GM21786 (cell line): Measurements from ENCODE around the gene PDE4D.

ENCODE experiments used
- ATAC-seq: cut with Tn5 transposase; IDR thresholded peaks from one replicate; pipeline ENCODE4 v1.9.1; 2021; ENCODE audit not compliant: unreplicated experiment

The PDE4D gene

DNA sequence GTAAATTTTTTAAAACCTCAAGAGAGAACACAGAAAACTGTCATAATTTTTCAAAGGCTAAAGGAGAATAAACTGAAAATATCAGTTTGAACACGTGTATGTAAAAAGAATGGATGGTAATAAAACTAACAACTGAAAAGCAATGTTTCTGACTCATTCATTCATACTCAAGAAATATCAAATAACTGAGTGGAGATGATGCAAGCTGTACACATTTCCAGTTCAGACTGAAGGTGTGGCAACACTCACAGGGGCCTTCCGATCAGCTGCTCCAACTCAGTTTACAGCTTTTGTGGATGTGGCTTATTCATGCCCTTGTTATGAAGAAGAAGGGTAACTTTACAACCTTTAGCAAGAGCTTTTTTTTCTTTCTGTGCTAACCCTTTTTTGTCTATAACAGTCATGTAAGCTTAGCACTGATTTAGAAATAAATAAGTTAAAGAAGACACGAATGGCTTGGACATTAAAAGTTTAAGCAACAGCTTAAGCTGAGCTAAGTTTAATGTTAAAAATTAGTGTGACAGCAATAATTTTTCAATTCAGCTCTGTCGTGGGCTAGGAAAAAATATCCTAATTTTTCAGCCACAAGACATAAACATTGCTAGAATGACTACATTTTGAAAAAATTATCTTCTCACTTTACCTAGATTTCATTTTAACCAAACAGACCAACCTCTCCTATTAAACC, 857.1 kb downstream of the PDE4D start:
- no peak for ATAC-seq

DNA sequence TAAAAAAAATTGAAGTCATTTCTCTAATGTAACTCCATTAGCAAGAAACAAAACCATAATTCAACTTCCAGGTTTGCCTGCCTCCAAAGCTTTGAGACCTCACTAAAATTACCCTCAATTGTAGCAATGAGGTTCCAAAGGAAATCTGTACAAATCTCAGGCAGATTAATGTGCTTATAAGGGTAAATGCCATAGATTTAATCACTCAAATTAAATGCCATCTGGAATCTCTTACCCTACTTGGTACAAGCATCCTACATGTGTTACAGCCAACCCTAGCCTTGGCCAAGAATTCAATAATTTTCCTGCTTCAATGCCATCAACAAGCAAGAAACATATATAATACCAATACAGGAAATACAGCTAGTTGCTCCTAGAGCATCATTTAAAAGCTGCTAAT, 857.8 kb downstream of the PDE4D start:
- no peak for ATAC-seq

DNA sequence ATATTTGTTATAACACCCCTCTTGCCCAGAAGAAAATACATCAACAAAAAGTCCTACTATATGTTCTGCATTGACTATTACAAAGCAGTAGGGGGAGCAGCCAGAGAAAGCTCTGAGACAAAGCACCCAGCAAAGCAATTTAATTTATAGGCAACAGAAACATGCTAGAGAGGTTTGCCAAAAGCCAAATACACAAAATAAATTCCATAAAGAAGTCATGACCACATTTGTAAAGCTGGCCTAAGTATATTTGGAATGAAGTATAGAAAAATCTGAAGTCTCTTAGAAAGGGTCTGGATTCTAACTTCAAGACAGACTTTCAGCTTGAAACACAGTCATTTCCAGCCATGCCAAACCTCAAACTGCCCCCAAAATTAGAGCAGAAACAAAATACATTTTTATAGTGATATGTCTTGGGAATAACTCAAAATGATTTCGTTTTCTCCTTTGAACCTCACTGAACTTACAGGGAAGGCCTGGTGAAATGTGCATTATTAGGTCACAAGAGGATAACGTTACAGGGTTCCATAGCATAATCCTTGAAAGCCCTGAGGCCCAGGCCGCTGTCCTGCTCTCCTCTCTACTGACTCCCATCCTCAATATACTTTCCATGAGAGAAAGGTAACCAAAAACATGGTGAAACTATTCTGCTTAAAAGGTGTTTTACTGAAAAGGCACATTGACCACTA, 858.9 kb downstream of the PDE4D start:
- peak; percentile 50 for ATAC-seq

DNA sequence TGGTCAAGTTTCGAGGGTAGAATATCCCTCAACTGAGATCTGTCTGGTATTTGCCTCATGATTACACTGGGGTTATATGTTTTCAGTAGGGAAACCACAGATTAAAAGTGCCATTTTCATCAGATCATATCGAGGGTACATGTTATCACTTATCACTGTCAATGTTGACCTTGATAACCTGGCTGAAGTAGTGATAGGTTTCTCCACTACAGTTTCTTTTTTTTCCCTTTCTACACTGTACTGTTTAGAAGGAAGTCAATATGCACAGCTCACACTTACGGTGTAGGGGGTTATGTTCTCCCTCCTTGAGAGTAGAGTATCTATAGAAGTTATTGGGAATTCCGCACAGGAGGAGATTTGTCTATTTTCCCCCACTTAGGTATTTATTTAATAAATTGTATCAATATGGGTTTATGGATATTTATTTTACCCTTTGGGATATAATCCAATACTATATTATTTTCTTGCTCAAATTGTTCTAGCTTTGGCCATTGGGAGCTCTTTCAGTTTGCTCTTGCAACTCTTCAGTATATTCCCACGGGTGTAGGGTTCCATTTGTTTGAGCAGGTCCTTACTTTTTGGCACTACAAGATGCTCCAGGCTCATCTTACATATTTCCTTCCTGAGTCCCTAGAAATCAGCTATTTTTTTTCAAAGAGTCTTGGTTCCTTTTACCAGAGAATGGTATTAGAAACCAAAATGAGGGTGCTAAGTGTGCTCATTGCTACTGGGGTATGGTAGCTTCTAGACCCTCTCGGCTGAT, 866.2 kb downstream of the PDE4D start:
- ATAC-seq: no peak

DNA sequence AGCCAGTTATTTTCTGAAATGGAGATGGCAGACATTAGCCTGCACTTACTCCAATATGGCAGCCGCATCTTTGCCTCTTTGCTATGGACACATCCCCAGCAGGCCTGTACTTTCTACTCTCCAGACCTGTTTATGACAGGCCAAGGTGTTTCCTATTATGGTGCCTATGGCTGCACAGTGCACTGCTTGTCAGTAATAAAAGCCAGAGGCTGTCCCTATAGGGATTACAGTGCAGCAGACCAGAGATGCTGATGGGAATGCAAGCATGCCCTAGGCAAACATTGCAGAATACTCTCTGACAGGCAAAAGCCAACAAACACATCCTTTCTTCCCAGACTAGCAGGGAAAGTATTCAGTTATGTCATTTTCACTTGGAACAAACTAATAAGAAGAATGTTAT, 867.8 kb downstream of the PDE4D start:
- ATAC-seq: no peak

DNA sequence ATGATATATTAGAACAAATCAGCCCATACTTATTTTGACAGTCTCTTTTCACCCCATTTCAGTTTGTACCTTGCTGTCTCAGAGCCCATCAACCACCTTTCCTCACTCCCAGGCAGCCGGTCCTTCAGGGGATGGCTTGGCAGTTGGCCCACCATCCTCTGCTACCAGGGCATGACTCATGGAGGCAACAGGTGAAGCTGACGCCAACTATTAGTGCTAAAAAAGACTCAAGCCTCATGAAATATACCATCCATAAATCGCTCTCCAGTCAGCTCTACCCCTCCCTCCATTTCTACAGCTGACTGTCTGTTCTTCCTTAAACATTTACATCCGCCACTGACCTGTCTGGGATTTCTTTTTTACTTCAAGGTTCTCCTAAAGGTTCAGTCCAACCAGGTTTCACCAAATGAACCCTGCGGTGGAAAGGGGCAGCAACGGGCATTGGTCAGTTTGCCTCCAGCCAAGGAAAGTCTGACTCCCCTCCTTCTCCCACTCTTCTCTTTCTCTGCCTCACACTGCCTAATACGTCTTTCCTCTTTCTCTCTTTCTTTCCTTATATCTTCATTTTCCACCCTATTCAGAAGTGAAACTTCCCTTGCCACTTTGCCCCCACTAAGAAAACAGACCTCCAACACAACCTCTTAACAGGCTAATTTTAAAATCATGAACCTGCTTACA, 871.5 kb downstream of the PDE4D start:
- no peak for ATAC-seq

DNA sequence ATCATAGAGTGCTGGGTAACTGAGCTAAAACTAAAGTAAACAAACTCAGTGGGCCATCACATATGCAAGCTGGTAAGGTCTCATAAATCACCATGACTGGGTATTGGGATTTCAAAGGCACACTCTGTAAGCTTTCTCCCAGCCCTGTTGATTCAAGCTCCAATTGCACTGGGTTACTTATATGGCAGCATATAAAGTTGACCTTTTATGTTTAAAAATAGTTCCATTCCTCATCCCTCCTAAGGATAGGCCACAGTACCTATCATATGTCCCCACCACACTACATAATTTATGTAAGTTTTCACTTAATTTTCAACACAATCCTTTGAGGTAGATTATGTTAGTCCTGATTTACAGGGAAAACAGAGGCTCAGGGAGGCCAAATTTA, 872.2 kb downstream of the PDE4D start:
- ATAC-seq: no peak

DNA sequence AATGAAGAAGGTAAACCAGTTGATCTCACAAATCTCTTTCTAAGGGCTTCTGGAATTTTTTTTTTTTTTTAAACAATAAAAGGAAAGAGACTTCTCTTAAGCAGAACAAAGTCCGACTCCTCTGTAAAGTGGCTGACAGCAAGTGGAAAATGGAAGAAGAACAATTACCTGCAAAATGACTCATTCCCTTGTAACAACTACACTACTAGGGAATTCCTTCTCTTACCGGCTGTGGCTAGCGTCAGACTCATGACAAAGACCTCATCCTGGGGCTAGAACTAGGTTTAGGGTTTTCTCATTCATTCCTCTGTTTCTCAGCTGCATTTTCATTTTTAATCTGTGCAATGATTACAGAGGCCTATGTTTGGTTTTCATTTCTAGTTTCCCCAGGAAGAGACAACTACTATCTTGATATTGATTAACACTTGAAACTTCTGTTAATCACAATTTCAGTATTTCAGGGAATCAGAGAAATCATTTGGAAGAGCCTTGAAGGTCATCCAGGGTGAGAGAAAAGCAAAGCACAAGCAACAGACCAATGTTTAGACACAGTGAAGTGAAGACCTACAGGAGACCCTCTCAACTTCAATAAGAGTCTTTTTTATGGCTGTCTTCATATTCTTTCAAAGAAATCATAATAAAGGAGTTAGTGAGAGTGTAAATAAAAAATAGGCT, 872.8 kb downstream of the PDE4D start:
- no peak for ATAC-seq

DNA sequence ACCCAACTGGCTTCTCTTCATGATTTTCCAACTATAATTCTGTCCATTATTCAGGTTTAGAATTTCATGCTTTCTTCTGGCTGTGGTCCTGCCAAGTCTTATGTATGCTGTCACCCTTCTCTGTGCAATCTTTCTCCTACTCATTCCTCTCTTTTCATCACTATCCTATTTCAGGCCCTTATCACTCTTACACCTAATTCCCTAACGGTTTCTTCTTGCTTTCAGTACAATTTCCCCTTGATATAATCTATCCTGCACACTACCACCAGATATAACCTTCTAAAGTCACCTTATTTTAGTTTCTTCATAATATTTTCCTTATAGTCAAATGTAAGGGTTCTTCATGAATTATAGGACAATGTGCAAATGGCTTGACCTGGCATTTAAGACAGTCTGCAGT, 874.4 kb downstream of the PDE4D start:
- ATAC-seq: no peak

DNA sequence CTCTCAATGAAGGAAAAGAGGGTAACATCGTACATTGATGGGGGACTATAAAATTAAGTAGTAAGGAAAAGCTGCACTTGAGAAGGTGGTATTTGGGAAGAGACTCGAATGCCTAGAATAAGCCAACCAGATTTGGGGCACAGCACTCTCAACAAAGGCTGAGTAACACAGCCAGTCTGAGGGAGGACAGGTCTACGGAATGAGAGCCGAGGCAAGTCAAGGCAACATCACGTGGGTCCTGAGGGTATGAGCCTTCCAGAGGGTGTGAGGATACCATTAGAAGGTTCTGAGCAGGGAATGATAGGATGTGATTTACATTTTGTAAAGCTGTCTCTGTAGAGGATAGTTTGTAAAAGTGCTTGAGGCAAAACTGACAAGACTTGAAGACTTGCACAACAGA, 876.6 kb downstream of the PDE4D start:
- no peak for ATAC-seq

DNA sequence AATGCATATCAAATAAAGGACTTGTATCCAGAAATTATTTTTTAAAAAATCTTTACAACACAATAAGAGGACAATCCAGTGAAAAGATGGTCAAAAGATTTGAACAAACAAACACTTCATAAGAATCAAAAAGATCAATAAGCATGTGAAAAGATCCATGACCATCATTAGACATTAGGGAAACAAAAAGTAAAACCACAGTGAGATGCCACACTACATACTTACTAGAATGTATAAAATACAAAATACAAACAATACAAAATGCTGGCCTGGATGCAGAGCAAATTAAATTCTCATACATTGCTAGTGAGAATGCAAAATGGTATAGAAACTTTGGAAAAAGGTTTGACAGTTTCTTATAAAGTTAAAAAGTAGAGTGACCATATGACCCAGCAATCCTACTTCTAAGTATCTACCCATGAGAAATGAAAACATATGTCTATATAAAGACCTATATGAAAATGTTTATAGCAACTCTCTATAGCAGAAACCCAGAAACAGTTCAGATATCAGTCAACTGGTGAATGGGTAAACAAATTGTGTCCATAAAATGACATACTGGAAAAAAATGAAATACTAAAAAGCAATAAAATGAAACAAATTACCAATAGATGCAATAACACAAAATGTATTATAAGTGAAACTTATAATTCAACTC, 884.6 kb downstream of the PDE4D start:
- ATAC-seq: no peak

DNA sequence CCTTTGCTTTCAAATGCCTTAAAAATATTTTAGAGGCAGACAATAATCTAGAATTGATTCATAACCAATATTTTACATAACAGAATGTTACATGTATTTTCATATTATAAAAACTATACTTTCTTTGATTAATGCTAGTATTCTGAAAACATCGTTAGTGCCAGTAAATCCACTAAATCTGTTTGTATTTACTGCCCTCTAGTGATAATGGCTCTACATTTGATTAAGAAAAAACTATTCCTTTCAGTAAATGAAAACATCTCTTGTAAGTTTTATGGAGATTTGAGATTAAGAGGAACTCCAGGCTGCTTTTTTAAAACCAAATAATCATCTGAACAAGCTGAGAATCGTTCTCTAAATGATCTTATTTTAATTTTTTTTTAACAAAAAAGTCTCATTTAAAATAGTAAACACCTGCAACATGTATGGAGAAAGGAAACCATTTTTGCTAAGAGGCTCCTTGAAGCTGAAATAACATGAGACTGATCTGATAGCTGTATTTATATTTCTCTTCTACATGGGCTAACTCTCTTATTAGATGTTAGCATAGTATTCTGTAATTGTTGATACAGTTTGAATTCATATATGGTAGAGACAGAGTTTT, 886.0 kb downstream of the PDE4D start:
- no peak for ATAC-seq

DNA sequence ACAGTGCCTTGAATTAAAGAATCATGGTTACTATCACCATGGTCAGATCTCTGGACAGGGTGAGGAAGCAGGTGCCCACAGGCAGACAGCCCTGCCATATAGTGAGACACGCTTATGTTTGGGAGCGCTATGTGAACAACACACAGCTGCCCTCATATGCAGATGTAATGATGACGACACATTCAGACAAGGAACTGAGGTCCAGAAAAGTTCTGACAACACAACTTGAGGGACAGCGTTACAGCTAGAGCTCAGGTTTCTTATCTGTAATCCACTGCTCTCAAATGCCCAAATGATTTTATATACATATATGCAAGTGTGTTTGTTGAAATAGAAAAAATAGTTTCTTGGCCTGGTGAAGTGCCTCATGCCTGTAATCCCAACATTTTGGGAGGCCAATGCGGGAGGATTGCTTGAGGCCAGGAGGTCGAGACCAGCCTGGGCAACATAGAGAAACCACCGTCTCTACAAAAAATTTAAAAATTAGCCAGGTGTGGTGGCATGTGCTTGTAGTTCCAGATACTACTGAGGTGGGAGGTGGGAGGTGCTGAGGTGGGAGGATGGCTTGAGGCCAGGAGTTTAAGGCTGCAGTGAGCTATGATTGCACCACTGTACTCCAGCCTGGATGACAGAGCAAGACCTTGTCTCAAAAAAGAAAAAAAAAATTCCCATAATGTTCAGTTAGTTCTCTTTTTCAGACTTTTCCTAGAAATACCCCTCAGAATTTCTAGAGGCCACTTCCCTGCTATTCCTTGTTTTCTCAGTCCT, 887.4 kb downstream of the PDE4D start:
- no peak for ATAC-seq

DNA sequence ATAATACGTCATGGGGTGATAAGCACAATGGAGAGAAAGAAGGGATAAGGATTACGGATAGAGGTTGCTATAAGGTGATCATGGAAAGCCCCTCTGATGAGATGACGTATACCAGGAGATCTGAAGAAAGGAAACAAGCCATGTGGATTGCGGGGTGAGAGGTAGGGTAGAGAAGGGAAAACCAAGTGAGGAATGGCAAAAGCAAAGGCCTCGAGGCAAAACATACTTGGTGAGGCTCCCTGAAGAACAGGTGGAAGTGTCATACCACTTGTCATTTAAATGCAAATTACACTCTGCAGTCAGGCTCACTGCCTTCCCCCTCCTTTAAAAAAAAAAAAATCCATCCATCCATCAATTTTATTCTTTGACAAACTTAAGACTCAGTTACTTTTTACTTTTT, 889.9 kb downstream of the PDE4D start:
- no peak for ATAC-seq

DNA sequence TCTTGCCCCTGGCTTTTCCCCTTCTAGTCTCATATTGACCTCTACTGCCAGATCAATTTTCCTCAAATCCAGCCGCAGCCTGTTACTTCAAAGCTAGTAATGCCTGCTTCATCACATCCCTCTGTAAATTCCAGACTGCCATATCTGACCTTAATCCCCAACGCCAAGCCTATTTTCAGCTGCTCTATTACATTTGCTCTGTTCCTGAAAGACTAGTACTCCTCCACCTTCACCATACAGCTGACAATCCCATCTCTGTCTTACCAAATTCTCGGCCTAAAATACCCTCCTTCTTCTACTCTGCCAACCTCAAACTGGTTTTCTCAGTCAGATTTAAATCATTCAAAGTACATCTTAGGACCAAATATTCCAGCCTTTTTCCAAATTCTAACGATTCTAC, 890.4 kb downstream of the PDE4D start:
- ATAC-seq: no peak

DNA sequence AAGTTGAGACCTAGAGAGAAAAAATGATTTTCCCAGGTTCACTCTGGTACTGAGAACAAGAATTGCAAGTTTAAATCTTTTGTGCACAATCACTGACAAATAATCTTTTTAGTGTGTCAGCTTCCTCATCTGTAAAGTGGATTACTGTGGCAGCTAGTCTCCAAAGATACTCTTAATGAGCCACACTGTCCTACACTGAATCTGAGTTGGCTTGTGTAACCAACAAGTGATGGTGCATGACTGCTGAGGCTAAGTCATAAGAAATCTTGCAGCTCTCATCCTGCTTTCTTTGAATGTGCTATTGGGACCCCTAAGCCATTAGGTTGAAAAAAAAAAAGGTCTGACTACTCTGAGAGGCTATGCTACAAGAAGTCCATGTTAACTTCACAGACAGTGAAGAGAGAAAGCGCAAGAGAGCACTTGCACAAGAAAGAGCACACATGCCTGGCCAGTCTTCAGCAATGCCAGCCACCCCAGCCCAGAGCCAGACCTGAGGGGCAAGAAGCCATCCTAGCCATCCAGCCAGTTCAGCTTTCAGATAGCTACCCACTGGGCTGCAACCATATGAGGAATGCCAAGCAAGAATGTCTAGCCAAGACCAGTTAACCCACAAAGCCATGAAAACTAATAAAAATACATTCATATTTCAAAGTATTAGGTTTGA, 891.2 kb downstream of the PDE4D start:
- no peak for ATAC-seq

DNA sequence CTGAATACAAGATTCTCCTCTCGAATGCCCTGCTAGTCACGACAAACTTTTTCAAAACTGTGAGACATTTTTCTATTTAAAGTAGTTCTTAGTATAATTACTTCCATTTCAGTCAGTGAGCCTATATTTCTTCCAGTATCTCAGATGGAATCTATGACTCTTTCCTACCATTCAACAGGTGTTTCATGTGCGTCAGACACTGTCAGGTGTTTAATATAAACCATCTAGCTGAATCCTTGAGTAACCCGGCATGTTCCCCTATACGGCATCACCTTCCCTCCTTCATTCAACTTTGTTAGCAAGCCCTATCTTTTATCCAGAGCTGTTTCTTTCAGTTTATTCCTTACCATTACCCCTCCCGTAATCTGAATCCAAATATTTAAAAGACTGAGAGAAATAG, 891.8 kb downstream of the PDE4D start:
- no peak for ATAC-seq

DNA sequence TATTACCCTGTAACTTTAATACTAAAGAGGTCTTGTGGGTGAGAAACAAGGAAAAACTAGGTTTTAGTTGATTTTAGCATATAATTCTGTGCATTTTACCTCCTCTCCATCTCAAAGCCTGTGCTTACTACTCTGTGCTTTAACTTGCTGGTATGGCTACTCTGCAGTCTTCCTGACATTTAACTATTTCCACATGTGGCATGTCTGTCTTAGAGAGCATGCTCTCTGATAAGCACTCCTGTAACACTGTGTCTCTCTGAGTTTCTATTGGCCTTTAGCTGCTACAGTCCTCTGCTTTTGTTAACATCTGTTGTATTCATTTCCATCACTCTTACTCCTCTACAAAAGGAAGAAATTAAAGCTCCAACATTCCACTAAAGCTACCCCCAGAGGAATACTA, 892.4 kb downstream of the PDE4D start:
- no peak for ATAC-seq

DNA sequence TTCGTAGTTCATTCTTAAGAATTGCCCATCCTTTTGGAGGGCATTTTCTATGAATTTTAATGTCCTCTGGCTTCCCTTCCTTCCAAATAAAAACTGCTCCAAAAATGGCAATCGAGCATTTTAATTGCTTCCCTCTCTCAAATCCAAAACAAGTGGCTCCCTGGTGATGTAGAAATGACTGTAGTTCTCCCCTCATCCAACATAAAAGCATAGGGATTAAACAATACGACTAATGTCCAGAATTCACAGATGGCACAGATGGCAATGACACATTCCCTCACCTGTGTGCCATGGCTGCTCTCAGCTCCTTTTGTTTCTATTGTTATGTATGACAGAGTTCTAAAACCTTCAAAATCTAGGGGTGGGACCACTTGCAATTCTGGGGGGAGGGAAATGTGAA, 893.3 kb downstream of the PDE4D start:
- ATAC-seq: no peak
